Upper lobe of left lung (tissue), 6 donors: Measurements from ENCODE around the gene CORO7. TPM values are rescaled to one million over a fixed set of nuclear protein-coding genes. Genes with fewer than 3 reads are reported as not detected.

ENCODE experiments used
- ATAC-seq, 2 donors: fragments of 200-7000 bp; cut with Tn5 transposase; one replicate each; pipeline ENCODE4 v1.9.1; 2022; ENCODE audit warnings: mild to moderate bottlenecking in 2 of 2, moderate library complexity in 2 of 2; ENCODE audit not compliant: low FRiP score in 2 of 2
- DNase-seq, 2 donors: peaks; one replicate each; pipeline ENCODE4 v3.0.0-alpha.2; 2019 to 2020
- H3K27ac ChIP-seq, 4 donors: fragments of 200-600 bp; sonication (generic); one replicate each; pipeline ENCODE4 v1.5.1; 2016 to 2019
- H3K27me3 ChIP-seq, 4 donors: fragments of 200-600 bp; sonication (generic); one replicate each; pipeline ENCODE4 v1.5.1; 2017 to 2019
- H3K36me3 ChIP-seq, 4 donors: fragments of 200-600 bp; sonication (generic); one replicate each; pipeline ENCODE4 v1.5.1; 2016 to 2019
- H3K4me1 ChIP-seq, 4 donors: fragments of 200-600 bp; sonication (generic); one replicate each; pipeline ENCODE4 v1.5.1; 2018 to 2019
- H3K4me3 ChIP-seq, 4 donors: fragments of 200-600 bp; sonication (generic); one replicate each; pipeline ENCODE4 v1.5.1; 2017 to 2019; ENCODE audit warnings: mild to moderate bottlenecking in 2 of 4, moderate library complexity in 1 of 4
- H3K9me3 ChIP-seq, 4 donors: fragments of 200-600 bp; sonication (generic); one replicate each; pipeline ENCODE4 v1.5.1; 2018 to 2019
- CTCF ChIP-seq, 6 experiments: fragments of 450-650 bp in 4 of 6; fragments of 200-600 bp in 2 of 6; sonication (generic) in 2 of 6; IDR thresholded peaks; one replicate each; pipeline ENCODE4 v1.5.1; 2016 to 2019; ENCODE audit warnings: antibody characterized with exemption in 6 of 6
- EP300 ChIP-seq, 4 donors: sonication (generic); formaldehyde crosslinking; IDR thresholded peaks; one replicate each; pipeline ENCODE4 v1.5.1; 2017; ENCODE audit warnings: antibody characterized with exemption in 4 of 4, control low read depth in 2 of 4
- POLR2A ChIP-seq, 4 donors: fragments of 450-650 bp; IDR thresholded peaks; one replicate each; pipeline ENCODE4 v1.5.1; 2016 to 2017; ENCODE audit warnings: antibody characterized with exemption in 4 of 4, mild to moderate bottlenecking in 2 of 4
- POLR2AphosphoS5 ChIP-seq, 2 donors: sonication (generic); formaldehyde crosslinking; IDR thresholded peaks; one replicate each; pipeline ENCODE4 v1.5.1; 2017; ENCODE audit warnings: antibody characterized with exemption in 2 of 2
- WGBS, 2 donors: methylation state at CpG; one replicate each; pipeline ENCODE4 v1.1.5; 2017 to 2018; 5-methylcytosine and 5-hydroxymethylcytosine counted together
- total RNA-seq, 6 donors: library from RNA; depleted of rRNA in 4 of 6; stranded (reverse); fragments of >200 nt in 4 of 6; gene quantifications; one replicate each; pipeline versions ENCODE4 v1.1.0 to v1.2.1, GENCODE V29; 2016 to 2021
- donor health status: DM: no; HTN: no; CAD: no; lungs with moderate emphysema.
- donor health status: DM: no; HTN: yes; CAD: no; lungs with severe emphysema.

CORO7 gene
- total RNA-seq, 6 donors from 2014 or later: 42.9 to 235 (median 69.0) TPM

- peak overlapping the region; percentile 80 to 96 (median 92) for H3K27ac ChIP-seq
- no peak for ATAC-seq
- peaks cover 86 to 98% (median 93%) of the 10 kb centered on the region in 4 donors for H3K4me1 ChIP-seq
- H3K36me3 ChIP-seq: no peaks in the 10 kb centered on the region
- 79 to 84% methylated on average over 16 to 28 of the region's 30 CpGs for WGBS, 2 donors
- H3K4me3 ChIP-seq: no peak overlapping the region
- H3K27me3 ChIP-seq: no peaks in the 10 kb centered on the region
- TF ChIP-seq EP300 (IDR thresholded peaks at IDR 0.05): no peak
- no peak for TF ChIP-seq CTCF (IDR thresholded peaks at IDR 0.05)
- no peak for TF ChIP-seq POLR2A (IDR thresholded peaks at IDR 0.05)
- no peak for TF ChIP-seq POLR2AphosphoS5 (IDR thresholded peaks at IDR 0.05)
- no peaks in the 10 kb centered on the region for H3K9me3 ChIP-seq
- peak in 1 of 2 donors; percentile 73 for DNase-seq
Measured at GRCh38 chr16:4322121-4323052, 94.0 kb downstream of the CORO7 start.

GRCh38 chr16:4321286-4322120, 94.9 kb downstream of the CORO7 start:
- Histone ChIP-seq H3K9me3 (no peaks in the 10 kb centered on the region), H3K4me3 (no peak overlapping the region), H3K27me3 (peaks cover 0 to 3% (median under 1%) of the 10 kb centered on the region in 4 donors), H3K36me3 (no peaks in the 10 kb centered on the region), H3K27ac (peak overlapping the region; percentile 93 to 96 (median 94)), H3K4me1 (peaks cover 82 to 97% (median 91%) of the 10 kb centered on the region in 4 donors)
- WGBS, 2 donors: 82 to 90% methylated on average over 10 to 17 of the region's 19 CpGs
- ATAC-seq (no peak), DNase-seq (peak in 1 of 2 donors; percentile 81)
- TF ChIP-seq EP300 (IDR thresholded peaks at IDR 0.05): no peak
- TF ChIP-seq POLR2A (IDR thresholded peaks at IDR 0.05): no peak
- TF ChIP-seq POLR2AphosphoS5 (IDR thresholded peaks at IDR 0.05): no peak
- TF ChIP-seq CTCF (IDR thresholded peaks at IDR 0.05): no peak

- Histone ChIP-seq H3K9me3 (no peaks in the 10 kb centered on the region), H3K36me3 (no peaks in the 10 kb centered on the region), H3K27ac (peak overlapping the region; percentile 93 to 96 (median 94)), H3K27me3 (peaks cover 0 to 7% (median 2%) of the 10 kb centered on the region in 4 donors), H3K4me3 (no peak overlapping the region), H3K4me1 (peaks cover 75 to 97% (median 88%) of the 10 kb centered on the region in 4 donors)
- TF ChIP-seq EP300 (IDR thresholded peaks at IDR 0.05) (no peak), CTCF (IDR thresholded peaks at IDR 0.05) (no peak), POLR2AphosphoS5 (IDR thresholded peaks at IDR 0.05) (no peak), POLR2A (IDR thresholded peaks at IDR 0.05) (no peak)
- DNase-seq: peak in 1 of 2 donors; percentile 68
- no peak for ATAC-seq
- 61 to 68% methylated on average over 8 to 12 of the region's 16 CpGs for WGBS, 2 donors
Measured at GRCh38 chr16:4320571-4321137, 95.7 kb downstream of the CORO7 start.

GRCh38 chr16:4319454-4320421, 96.7 kb downstream of the CORO7 start:
- Histone ChIP-seq H3K27me3 (peaks cover 0 to 10% (median 4%) of the 10 kb centered on the region in 4 donors), H3K4me1 (peaks cover 70 to 97% (median 85%) of the 10 kb centered on the region in 4 donors), H3K9me3 (no peaks in the 10 kb centered on the region), H3K36me3 (no peaks in the 10 kb centered on the region), H3K27ac (peak overlapping the region; percentile 93 to 96 (median 94)), H3K4me3 (peak overlapping the region in 1 of 4 donors; percentile 7)
- ATAC-seq (no peak), DNase-seq (peak; percentile 62 to 84)
- 49 to 61% methylated on average over 22 to 26 of the region's 37 CpGs for WGBS, 2 donors
- no peak for TF ChIP-seq CTCF (IDR thresholded peaks at IDR 0.05)
- no peak for TF ChIP-seq POLR2A (IDR thresholded peaks at IDR 0.05)
- no peak for TF ChIP-seq POLR2AphosphoS5 (IDR thresholded peaks at IDR 0.05)
- TF ChIP-seq EP300 (IDR thresholded peaks at IDR 0.05): no peak
